Colon (tissue), 2 donors: ENCODE data around the gene FAM114A2.
"Not testable (repeated sequence)": the region's sequence is repeated elsewhere in the genome, so short reads cannot be mapped to it uniquely, and the experiment has no call there.

Experiments
- FAIRE-seq: peaks from 2 replicates; lab custom pipeline; 2012; peaks lifted over from hg19 to GRCh38; lab: Jason Lieb, UNC
- donor health status: control.
- donor health status: control.

The FAM114A2 gene

DNA sequence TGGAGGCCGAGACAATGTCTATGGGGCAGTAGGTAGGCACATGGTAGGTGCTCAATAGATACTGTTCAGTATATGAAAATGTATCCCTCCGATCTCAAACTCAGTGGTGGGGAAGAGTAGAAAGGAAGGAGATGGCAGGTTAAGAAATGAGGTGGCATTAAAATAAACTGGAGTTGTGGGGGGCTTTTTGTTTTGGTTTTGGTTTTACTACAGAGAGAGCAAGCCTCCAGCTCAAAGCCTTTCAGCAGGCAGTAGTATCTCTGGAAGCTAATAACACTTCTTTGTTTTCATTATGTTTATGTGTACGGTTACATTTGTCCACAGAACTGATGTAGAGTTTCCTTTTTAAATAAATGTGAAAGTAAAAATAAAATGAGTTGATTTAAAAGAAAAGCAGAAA is 8.6 kb upstream of the FAM114A2 start:
- FAIRE-seq = no peak

DNA sequence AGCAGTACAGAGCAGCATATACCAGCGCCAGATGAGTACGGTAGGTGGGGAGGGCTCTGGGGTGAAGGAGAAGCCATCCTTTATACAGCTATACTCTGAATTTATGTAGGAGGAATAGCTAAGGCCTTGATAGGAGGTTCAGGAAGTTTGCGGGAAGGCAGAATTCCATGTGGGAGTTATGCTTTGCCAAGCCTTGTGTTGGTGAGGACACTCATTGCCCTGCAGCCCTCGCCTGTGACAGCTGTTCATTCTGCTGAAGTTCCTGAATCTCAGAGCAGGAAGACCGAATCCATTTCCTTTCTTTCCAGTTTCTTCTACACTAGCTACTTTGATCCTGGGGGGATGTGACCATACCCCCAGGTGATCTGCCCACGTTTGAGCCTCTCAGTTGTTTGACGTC is 7.8 kb upstream of the FAM114A2 start:
- no peak for FAIRE-seq

DNA sequence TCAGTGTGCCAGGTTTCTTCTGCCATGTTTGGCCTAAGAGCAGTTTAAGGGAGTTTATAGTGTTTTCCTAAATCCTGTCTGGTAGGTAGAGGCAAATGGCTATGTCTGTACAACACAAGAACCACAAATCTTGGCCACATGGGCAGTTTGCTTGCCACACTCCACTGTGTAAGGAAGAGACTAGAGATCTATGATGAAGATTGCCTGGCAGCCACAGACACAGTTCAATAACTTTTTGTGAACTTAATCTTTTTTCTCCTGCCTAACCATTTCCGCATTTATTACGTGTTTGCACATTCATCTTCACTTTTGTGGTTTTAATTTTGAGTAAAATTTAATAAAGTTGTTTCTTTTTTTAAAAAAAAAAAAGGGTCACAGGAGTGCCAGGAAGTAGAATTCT is 5.9 kb upstream of the FAM114A2 start:
- FAIRE-seq = no peak

DNA sequence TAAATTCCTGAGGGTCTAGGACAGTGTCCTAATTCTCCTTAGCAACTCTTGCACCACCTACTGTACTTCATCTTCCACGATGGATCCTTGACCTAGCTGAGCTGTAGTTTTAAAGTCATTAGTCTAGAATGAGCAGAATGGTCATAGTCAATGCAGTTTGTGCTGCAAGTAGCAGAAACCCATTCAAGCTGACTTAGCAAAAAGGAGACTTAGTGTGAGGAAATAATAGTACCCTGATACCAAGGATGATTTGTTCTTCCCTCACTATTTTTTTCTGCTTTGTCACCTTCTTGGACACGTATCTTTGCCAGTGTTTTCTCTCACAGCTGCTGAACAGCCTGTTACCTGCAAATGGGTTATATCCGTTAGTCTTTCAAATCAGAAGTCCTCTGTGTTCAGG is 5.4 kb upstream of the FAM114A2 start:
- no peak for FAIRE-seq

DNA sequence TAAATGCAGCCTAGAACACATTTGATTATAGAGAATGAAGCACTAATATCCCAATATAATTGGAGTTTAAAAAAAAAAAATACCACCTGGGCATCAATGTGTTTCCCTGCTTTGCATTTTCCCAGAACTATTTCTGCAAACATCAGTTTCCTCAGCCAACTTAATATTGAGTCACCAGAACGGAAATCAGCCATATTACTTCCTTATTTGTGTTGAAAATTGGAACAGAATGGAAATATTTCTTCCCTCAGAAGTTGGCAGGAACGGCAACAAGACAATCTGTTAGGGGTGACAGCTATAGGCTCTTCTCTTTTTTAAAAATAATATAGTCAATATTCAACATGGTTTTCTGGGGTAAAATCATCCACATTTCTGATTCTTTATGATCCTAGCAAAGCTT is 4.1 kb upstream of the FAM114A2 start:
- no peak for FAIRE-seq

DNA sequence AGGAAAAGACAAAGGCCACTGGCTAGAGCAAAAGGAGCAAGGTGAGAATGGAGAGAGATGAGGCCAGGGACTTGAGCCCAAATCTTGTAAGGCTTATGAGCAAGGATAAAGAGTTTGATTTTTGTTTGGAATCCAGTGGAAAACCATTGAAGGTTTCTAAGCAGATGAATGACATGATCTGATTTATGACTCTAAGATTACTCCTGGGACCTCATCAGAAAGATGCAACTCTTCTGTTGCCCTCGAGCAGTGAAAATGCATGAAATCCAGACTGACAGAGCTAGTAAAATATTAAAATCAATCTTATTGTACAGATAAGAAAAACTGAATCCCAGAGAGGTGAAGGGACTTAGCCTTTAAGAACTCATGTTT is 734 bp upstream of the FAM114A2 start:
- FAIRE-seq = no peak

DNA sequence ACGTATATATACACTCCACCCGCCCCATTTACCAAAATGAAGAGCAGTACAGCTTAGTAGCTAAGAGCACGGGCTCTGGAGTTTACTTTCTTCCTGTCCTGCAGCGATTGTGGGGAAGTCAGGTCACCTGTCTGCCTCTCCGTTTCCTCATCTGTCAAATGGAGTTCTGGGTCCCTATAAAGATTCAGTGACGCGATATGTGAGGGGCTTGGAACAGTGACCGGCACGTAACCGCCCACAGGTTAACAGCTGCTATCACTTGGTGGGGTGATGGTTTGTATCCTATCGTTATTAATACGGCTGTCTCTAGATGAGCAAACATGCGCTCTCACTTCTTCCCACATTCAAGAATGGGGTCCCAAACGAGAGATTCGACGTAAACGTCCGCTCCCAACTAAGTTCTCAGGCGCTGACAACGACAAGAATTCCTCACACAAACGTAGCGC is 426 bp downstream of the FAM114A2 start:
- FAIRE-seq = no peak

DNA sequence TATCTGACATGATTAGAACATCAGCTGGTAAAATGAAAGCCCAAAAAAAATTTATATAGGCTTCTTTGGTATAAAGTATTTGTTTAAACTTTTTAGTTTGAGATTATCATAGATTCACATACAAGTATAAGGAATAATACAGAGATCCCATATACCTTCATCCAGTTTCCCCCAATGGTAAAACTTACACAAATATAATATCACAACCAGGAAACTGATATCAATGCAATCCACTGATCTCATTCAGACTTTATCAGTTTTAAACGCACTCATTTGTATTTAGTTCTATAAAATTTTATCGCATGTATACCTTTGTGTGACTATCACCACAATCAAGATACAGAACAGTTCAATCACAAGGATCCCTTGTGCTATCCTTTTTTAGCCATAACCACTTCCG is 3.8 kb downstream of the FAM114A2 start:
- no peak for FAIRE-seq

DNA sequence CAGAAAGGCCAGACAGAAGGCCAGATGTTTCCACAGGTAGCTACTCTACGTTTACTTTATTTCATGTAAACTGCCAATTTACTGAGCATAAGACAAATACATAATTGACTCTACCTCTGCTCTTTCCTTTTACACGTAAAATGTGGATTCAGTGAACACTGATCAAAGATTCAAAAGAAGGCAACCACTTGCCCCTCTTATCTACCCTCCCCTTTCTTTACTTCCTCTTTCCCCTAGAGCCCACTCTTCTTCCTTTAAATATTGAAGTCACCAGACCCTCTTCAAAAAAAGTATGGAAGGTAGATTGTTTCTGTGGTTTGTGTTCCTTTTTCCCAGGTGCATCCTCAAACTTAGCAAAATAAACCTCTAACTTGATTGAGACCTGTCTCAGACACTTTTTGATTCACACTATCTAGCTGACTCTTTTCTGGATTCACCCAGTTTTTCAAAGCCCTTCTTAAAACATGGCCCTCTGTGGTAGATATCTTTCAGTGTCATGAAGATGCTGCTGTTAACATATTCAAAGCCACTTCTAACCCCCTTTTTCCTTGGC is 6.7 kb downstream of the FAM114A2 start:
- FAIRE-seq = no peak

DNA sequence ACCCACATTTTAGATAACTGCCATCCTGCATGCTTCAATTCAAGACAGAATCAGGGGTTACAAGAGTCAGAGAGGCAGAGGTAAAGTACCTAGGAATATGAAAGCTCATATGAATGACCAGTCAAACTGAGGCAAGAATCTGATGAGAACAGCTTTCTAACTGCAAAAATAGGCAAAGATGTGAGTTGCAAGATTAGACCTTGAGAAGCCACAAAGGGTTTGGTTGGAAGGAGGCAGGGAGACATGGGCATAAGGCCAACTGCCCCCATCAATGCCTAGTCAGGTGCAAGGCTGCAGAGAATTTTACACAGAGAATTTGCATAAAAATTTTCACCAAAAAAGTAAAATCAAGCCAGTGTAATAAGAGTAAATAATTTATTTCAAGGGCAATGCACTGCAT is 12.8 kb downstream of the FAM114A2 start:
- FAIRE-seq = no peak

DNA sequence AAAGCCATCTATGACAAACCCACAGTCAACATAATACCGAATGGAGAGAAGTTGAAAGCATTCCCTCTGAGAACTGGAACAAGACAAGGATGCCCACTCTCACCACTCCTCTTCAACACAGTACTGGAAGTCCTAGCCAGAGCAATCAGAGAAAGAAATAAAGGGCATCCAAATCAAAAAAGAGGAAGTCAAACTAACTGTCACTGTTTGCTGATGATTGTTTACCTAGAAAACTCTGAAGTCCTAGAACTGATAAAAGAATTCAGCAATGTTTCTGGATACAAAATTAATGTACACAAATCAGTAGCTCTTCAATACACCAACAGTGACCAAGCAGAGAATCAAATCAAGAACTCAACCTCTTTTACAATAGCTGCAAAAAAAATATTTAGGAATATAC is 19.8 kb downstream of the FAM114A2 start:
- not testable (repeated sequence) for FAIRE-seq

DNA sequence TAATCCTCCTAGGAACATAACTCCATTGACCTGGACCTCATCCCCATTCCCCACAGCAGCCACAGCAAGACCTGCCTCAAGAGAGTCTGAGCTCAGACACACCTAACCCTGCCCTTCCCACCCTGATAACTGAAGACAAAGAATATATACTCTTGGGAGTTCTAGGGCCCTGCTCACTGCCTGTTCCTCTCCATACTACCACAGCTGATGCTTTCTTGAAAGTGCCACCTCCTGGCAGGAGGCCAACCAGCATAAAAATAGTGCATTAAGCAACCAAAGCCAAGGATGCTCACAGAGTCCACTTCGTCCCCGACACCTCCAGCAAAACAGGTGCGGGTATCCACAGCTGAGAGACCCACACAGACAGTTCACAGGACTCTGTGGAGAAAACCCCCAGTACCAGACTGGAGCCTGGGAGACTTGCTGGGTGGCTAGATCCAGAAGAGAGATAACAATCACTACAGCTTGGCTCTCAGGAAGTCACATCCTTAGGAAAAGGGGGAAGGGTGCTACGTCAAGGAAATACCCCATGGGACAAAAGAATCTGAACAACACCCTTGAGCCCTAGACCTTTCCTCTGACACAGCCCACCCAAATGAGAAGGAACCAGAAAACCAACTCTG is 23.5 kb downstream of the FAM114A2 start:
- FAIRE-seq = no peak

DNA sequence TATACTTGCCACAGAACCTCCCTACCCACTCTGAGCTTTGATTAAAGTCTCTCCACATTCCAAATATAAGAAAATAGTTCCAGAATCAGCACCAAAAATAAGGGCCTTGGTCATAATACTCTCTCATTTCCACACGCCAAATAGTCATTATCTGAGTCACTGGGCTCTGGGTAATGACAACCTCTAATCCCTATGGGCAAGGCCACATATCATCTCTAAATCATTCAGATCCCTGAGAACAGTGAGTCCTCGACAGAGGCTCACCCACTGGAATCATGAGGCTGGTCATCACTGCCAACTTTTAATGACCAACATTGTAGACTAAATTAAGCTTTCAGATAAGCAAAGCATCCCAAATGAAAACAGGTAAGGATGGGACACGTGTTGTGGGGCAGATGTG is 28.1 kb downstream of the FAM114A2 start:
- no peak for FAIRE-seq

DNA sequence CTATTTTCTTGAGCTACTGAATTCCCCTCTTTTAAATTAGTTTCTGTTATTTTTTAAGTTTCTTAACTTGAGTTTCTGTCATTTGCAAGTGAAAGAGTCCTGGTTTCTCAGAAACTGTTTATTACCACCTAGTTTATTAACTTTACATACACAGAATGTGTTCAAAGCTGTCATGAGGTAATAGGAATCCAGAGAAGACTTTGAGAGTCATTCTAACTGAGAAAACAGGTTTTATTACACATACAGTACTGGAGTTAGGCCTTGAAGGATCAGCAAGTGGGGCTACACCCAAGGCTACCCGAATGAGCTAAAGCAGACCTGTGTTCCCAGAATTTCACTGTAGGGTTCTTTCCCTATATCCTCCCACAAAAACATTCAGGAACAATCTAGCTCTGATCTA is 33.1 kb downstream of the FAM114A2 start:
- no peak for FAIRE-seq

DNA sequence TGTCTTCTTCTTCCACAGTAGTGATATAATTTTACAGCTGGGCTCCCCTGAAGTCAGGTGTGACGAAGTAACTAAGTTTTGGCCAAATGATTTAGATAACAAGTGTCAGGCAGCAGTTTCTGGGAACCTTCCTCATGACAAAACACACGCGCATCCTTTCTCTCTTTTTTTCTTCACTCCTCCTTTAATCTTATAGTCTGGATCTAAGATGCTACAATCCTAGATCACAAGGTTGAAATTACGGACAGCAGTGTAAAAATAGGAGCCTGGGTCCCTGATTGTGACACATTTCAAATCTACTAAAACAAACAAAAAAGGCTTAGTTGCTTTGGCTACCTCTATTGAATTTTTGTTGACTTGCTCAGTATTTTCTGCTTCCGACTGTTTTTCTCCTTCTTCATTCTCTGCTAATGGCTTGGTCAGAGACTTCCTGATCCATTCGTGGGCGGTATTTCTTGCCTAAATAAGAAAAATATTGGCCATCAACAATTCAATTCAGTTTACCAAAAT is 36.1 kb downstream of the FAM114A2 start:
- FAIRE-seq = no peak

DNA sequence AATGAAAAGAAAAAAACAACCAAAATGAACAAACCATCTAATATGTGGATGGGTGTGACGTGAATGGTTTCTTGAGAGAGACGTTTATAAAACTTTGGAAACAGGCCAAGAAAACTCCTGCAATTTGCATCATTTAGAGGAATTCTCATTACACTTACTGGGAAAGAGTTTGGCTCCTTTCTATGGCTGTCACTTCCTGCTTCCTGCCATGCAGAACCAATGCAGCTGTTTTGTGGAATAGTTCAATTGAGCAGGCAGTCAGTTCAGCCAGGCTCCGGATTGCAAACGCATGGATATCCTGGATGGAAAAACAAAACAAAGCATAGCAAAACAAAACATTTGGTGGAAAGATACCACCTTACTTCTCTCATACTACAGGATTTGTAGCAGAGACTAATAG is 36.6 kb downstream of the FAM114A2 start:
- no peak for FAIRE-seq

DNA sequence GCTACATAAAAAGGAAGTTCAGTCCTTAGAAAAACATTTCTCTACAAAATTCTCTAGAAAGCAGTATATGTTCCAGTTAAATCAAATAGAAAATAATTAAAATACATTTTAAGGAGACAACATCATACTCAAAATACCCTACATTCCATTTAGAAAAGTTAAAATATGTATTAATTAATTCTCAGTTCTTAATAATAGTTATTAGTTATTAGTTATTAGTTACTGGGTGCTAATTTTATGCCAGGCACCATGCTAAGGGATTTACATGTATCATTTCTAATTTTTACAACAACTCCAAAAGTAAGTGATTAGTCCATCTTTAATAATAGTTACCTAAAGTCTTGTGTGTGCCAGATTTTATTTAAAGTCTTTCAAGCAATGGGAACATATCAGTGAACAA is 38.0 kb downstream of the FAM114A2 start:
- FAIRE-seq = no peak

DNA sequence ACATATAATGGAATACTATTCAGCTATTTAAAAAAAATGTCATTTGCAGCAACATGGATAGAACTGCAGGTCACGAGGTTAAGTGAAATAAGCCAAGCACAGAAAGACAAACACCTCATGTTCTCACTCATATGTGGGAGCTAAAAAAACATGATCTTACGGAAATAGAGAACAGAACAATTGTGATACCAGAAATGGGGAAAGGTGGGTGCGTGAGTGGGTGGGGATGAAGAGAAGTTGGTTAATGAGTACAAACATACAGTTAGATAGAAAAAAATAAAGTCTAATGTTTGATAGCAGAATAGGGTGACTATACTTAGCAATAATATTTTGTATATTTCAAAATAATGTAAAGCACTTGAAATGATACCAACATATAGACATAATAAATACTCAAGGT is 38.7 kb downstream of the FAM114A2 start:
- FAIRE-seq = no peak

DNA sequence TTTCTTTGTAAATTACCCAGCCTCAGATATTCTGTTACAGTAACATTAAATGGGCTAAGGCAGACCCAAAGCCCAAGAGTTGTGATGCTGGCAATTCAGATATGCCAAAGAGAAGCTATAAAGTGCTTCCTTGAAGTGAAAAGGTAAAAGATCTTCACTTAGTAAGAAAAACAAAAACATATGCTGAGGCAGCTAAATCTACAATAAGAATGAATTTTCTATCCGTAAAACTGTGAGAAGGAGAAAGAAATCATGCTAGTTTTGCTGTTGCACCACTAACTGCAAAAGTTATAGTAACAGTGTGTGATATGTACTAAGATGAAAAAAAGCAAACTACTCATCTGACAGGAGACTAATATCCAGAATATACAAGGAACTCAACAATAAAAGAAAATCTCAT is 39.9 kb downstream of the FAM114A2 start:
- FAIRE-seq = no peak

DNA sequence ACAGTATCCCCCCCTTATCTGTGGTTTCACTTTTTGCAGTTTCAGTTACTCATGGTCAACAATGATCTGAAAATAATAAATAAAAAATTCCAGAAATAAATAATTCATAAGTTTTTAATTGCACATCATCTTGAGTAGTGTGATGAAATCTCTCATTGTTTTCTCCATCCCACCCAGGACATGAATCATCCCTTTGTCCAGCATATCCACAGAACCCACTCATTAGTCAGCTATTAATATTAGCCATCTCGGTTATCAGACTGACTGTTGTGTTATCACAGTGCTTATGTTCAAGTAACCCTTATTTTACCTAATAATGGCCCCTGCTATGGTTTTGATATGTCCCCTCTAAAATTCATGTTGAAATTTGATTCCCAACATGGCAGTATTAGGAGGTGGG is 40.7 kb downstream of the FAM114A2 start:
- FAIRE-seq = no peak

DNA sequence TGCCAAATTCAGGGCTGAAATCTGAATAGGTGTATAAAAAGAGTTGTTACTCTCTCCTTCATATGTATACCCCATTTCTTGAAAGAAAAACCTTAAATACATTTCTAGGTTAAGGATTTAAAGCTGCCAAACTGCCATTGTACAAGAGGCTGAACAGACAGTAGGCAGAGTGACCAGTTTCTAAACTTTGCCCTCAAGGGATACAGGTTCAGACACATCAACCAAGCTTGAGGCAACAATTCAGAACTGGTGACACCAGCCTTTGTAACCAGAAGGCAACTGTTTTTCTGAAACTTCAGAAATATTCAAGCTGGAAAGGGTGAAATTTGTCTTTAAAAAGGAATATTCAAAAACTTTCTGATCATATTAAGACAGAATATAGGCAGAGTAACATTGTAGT is 47.5 kb downstream of the FAM114A2 start:
- no peak for FAIRE-seq

DNA sequence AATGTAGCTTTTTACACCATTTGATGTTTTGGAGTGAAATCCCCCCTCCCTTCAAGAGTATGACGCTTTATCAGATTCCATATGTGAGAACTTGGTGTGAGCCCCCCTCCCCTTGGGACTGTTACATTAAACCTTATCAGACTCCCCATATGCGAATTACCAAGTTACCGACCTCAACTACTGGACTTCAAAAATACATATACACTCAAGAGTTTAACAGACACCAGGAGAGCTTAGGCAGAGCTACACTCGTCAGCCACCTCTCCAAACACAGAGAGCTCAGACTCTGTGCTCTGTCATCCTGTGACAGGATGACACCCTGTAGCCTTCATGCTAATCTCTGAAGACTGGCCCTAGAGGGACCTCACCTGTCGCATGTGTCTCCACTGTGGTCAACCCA is 50.2 kb downstream of the FAM114A2 start:
- no peak for FAIRE-seq

DNA sequence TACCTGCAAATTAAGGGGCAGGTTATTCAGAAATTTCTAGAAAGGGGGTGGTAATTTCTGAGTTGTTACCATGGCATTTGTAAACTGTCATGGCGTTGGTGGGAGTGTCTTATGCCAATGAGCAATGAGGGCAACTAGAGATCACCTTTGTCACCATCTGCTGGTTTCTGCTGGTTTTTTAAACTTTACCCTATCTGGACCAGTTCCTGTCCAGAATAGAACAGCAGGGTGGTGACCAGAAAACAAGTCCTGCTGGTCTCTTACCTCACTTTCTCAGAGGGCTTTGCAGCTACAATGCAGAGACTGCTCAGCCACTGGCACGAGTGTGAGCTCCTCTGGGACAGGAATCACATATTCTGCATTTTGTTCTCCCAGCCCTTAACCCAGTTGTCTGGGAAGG is 51.4 kb downstream of the FAM114A2 start:
- no peak for FAIRE-seq

DNA sequence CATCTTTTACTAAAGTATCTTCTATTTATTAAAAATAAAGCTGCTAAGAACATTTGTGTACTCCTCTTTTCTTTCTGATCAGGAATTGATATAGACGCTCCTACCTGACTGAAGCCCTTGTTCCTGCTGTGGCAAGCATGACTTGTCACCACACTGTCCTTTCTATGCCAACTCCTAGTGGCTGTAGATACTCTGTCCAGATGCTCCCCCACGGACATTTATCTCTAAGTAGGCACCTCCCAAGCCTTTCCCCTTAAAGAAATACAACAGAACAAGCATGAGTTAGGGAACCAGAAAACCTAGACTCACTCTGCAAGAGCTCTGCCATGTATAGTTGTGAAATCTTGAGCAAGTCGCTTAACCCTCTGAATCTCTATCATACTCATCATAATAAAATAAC is 53.2 kb downstream of the FAM114A2 start:
- FAIRE-seq = no peak

DNA sequence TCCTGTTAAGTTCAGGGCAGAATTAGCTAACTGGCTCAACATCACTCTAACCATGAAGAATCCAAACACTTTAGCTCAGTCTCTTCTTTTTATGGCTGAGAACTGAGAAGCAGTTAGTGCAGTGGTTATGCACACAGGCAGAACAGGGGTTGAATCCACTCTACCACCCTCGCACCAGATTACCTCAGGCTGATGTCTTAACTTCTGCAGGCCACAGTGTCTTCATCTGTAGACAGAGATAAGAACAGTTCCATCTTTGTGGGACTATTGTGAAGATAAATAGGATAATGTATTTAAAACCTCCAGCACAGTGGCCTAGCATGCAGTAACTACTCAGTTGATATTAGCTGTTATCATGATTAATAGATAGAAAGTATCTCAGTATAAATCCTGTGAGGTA is 54.8 kb downstream of the FAM114A2 start:
- FAIRE-seq = no peak
